ENCODE results near the gene ING3.

ING3 gene

GRCh38 chr7:121005996-121006584 lies 55.5 kb downstream of the ING3 start:
- no peak for DNase-seq

GRCh38 chr7:121006711-121007315 lies 56.2 kb downstream of the ING3 start:
- DNase-seq = no peak

GRCh38 chr7:121008816-121009215 lies 58.2 kb downstream of the ING3 start:
- DNase-seq = no peak

GRCh38 chr7:121011401-121011800 lies 60.8 kb downstream of the ING3 start:
- DNase-seq = no peak

- DNase-seq = no peak
These were observed 61.7 kb downstream of the ING3 start for GRCh38 chr7:121012170-121012874.

GRCh38 chr7:121012919-121013318 lies 62.3 kb downstream of the ING3 start:
- DNase-seq = no peak

GRCh38 chr7:121015560-121015959 lies 65.0 kb downstream of the ING3 start:
- no peak for DNase-seq

GRCh38 chr7:121016966-121017365 lies 66.4 kb downstream of the ING3 start:
- DNase-seq = no peak

GRCh38 chr7:121017586-121017985 lies 67.0 kb downstream of the ING3 start:
- DNase-seq = no peak

- no peak for DNase-seq
These were observed 68.4 kb downstream of the ING3 start for GRCh38 chr7:121019018-121019417.

- no peak for DNase-seq
These were observed 69.8 kb downstream of the ING3 start for GRCh38 chr7:121020249-121020988.

- no peak for DNase-seq
These were observed 70.7 kb downstream of the ING3 start for GRCh38 chr7:121020989-121021969.

- no peak for DNase-seq
These were observed 72.6 kb downstream of the ING3 start for GRCh38 chr7:121023194-121023593.

- DNase-seq = no peak
These were observed 73.3 kb downstream of the ING3 start for GRCh38 chr7:121023683-121024511.

- no peak for DNase-seq
These were observed 74.0 kb downstream of the ING3 start for GRCh38 chr7:121024611-121025010.

- DNase-seq = no peak
These were observed 75.6 kb downstream of the ING3 start for GRCh38 chr7:121026159-121026558.

GRCh38 chr7:121026577-121027111 lies 76.1 kb downstream of the ING3 start:
- no peak for DNase-seq
